ENCODE data around the gene HELB.

- TF ChIP-seq TARDBP (IDR thresholded peaks at IDR 0.05; ENCODE audit: borderline replicate concordance) (no peak), EZH2 (IDR thresholded peaks at IDR 0.05; ENCODE audit: borderline replicate concordance, control insufficient read depth, low read depth, low read length) (no peak), SIN3A (IDR thresholded peaks at IDR 0.05; ENCODE audit: low read depth, low read length) (no peak), MYC (IDR thresholded peaks at IDR 0.05; ENCODE audit: insufficient read depth, insufficient read length, insufficient replicate concordance, low read length, severe bottlenecking) (no peak), CTCF (IDR thresholded peaks at IDR 0.05 in 2 of 3, conservative IDR thresholded peaks at IDR 0.05 in 1 of 3; ENCODE audit: control insufficient read depth in 2 of 3, extremely low read depth in 1 of 3, insufficient read depth in 1 of 3, low read depth in 3 of 3, low read length in 3 of 3) (no peak), TCF12 (IDR thresholded peaks at IDR 0.05; ENCODE audit: low read depth, low read length) (no peak), E4F1 (IDR thresholded peaks at IDR 0.05; ENCODE audit: borderline replicate concordance, partially characterized antibody) (no peak), NR2C2 (IDR thresholded peaks at IDR 0.05; ENCODE audit: borderline replicate concordance, control insufficient read depth, insufficient read length, low read depth) (no peak), POLR2AphosphoS2 (IDR thresholded peaks at IDR 0.05; ENCODE audit: low read depth, low read length) (no peak), POLR2AphosphoS5 (IDR thresholded peaks at IDR 0.05; ENCODE audit: low read length) (no peak), NFIC (IDR thresholded peaks at IDR 0.05; ENCODE audit: low read depth, low read length) (no peak), FOS (IDR thresholded peaks at IDR 0.05; ENCODE audit: borderline replicate concordance, extremely low read depth, insufficient read length) (no peak)
- TF ChIP-seq, protein P1, sequence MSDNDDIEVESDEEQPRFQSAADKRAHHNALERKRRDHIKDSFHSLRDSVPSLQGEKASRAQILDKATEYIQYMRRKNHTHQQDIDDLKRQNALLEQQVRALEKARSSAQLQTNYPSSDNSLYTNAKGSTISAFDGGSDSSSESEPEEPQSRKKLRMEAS (IDR thresholded peaks at IDR 0.05; ENCODE audit: low read depth, low read length) = no peak
Measured at GRCh38 chr12:66340131-66340530, 37.8 kb downstream of the HELB start.
